ENCODE data around the gene AGAP5. TPM values are rescaled to one million over a fixed set of nuclear protein-coding genes. Genes with fewer than 3 reads are reported as not detected.
A peak's percentile ranks its signal among the peaks of the same experiment; 100 is the strongest.
"Not testable (repeated sequence)": the region's sequence is repeated elsewhere in the genome, so short reads cannot be mapped to it uniquely, and the experiment has no call there.

Gene AGAP5
- 1 to 10 TPM; 4.3 to 8.7 (median 7.0) TPM for total RNA-seq
- 10 to 100 TPM; 11.8 to 18.4 TPM for polyA plus RNA-seq

GRCh38 chr10:73697675-73698159 is at the start of gene AGAP5:
Gene AGAP5, minus strand, starts transcription at chr10:73698109. Its CDS starts 354 bp downstream, at chr10:73697755.
- 96 to 98% methylated on average over 15 to 16 of the region's 16 CpGs for WGBS, 2 donors
- H3K27me3 ChIP-seq; H3K4me1 ChIP-seq; H3K4me3 ChIP-seq; FAIRE-seq; ATAC-seq; H3K9me3 ChIP-seq; intact Hi-C loops (cut with DNase I); H3K36me3 ChIP-seq; H3K27ac ChIP-seq: not testable (repeated sequence)
- DNase-seq: peak in 1 of 6 donors; percentile 40

- no peaks in the 10 kb centered on the region for H3K27me3 ChIP-seq
- no peak for DNase-seq
- WGBS, 2 donors: 76 to 82% methylated on average over 2 of the region's 2 CpGs
- H3K9me3 ChIP-seq: no peaks in the 10 kb centered on the region
- H3K36me3 ChIP-seq: peaks cover 3 to 21% (median 12%) of the 10 kb centered on the region in 3 donors
- intact Hi-C loops (cut with DNase I): no loop called here
- H3K4me1 ChIP-seq: peaks cover 5 to 35% (median 9%) of the 10 kb centered on the region in 3 donors
- no peak for FAIRE-seq
- H3K27ac ChIP-seq: no peak overlapping the region
- no peak for ATAC-seq
- H3K4me3 ChIP-seq: no peak overlapping the region
- TF ChIP-seq CTCF (IDR thresholded peaks at IDR 0.05): no peak
Observed at GRCh38 chr10:73746721-73747120, 48.8 kb upstream of the AGAP5 start.

GRCh38 chr10:73744664-73744975 is 46.7 kb upstream of the AGAP5 start:
- 0 to 1% methylated on average over 10 of the region's 10 CpGs for WGBS, 2 donors
- FAIRE-seq (no peak), DNase-seq (peak in 2 of 6 donors; percentile 50 to 61), ATAC-seq (peak; percentile 19 to 62 (median 44))
- no peak for TF ChIP-seq CTCF (IDR thresholded peaks at IDR 0.05)
- Histone ChIP-seq H3K27ac (peak overlapping the region; percentile 78 to 94 (median 90)), H3K9me3 (no peaks in the 10 kb centered on the region), H3K36me3 (peaks cover 0 to 21% (median 8%) of the 10 kb centered on the region in 3 donors), H3K4me3 (peak overlapping the region; percentile 84 to 90 (median 88)), H3K4me1 (peaks cover 5 to 30% (median 9%) of the 10 kb centered on the region in 3 donors), H3K27me3 (no peaks in the 10 kb centered on the region)
- intact Hi-C loops (cut with DNase I): no loop called here

GRCh38 chr10:73743905-73744663 is 46.2 kb upstream of the AGAP5 start, which contains the start of gene SEC24C:
Gene SEC24C, plus strand, starts transcription at chr10:73744372. Its CDS starts 2,461 bp downstream, at chr10:73746833.
- no peaks in the 10 kb centered on the region for H3K27me3 ChIP-seq
- 0% methylated on average over 36 of the region's 36 CpGs for WGBS, 2 donors
- peak; percentile 93 to 97 (median 96) for ATAC-seq
- intact Hi-C loops (cut with DNase I): no loop called here
- peak within 1 kb of the TSS; percentile 84 to 90 (median 88) for H3K4me3 ChIP-seq
- peak within 1 kb of the TSS; percentile 78 to 94 (median 90) for H3K27ac ChIP-seq
- TF ChIP-seq CTCF (IDR thresholded peaks at IDR 0.05): no peak
- FAIRE-seq: peak; percentile 60
- no peaks in the 10 kb centered on the region for H3K9me3 ChIP-seq
- peaks cover 0 to 19% (median 7%) of the 10 kb centered on the region in 3 donors for H3K36me3 ChIP-seq
- H3K4me1 ChIP-seq: peaks cover 5 to 29% (median 9%) of the 10 kb centered on the region in 3 donors
- DNase-seq: peak; percentile 92 to 98 (median 96)

GRCh38 chr10:73743327-73743904 is 45.5 kb upstream of the AGAP5 start:
- intact Hi-C loops (cut with DNase I): no loop called here
- peak overlapping the region; percentile 84 to 90 (median 88) for H3K4me3 ChIP-seq
- peak overlapping the region; percentile 78 to 94 (median 90) for H3K27ac ChIP-seq
- H3K36me3 ChIP-seq: peaks cover 0 to 15% (median 7%) of the 10 kb centered on the region in 3 donors
- peak in 3 of 4 donors; percentile 3 to 16 (median 9) for ATAC-seq
- no peaks in the 10 kb centered on the region for H3K27me3 ChIP-seq
- no peaks in the 10 kb centered on the region for H3K9me3 ChIP-seq
- FAIRE-seq: no peak
- no peak for TF ChIP-seq CTCF (IDR thresholded peaks at IDR 0.05)
- peaks cover 5 to 25% (median 9%) of the 10 kb centered on the region in 3 donors for H3K4me1 ChIP-seq
- 32 to 35% methylated on average over 6 of the region's 6 CpGs for WGBS, 2 donors
- no peak for DNase-seq

Measured in pancreas (tissue), 10 donors.